SU-DHL-6 (cell line): ENCODE measurements around the gene PINLYP.

ENCODE experiments used
- EZH2phosphoT487 ChIP-seq: fragments of 200-600 bp; sonication (generic), shearing (Covaris generic); conservative IDR thresholded peaks from 2 replicates; pipeline ENCODE4 v1.6.1; 2018; ENCODE audit warnings: mild to moderate bottlenecking, antibody characterized with exemption, low read length, moderate library complexity, mixed read lengths
- TF ChIP-seq, protein P1 (sequence below): fragments of 200-600 bp; sonication (generic); IDR thresholded peaks from one replicate; pipeline ENCODE4 v1.5.1; 2017; ENCODE audit warnings: antibody characterized with exemption, mild to moderate bottlenecking, low read length, moderate library complexity; ENCODE audit not compliant: insufficient read depth, poor library complexity, severe bottlenecking

DNA sequence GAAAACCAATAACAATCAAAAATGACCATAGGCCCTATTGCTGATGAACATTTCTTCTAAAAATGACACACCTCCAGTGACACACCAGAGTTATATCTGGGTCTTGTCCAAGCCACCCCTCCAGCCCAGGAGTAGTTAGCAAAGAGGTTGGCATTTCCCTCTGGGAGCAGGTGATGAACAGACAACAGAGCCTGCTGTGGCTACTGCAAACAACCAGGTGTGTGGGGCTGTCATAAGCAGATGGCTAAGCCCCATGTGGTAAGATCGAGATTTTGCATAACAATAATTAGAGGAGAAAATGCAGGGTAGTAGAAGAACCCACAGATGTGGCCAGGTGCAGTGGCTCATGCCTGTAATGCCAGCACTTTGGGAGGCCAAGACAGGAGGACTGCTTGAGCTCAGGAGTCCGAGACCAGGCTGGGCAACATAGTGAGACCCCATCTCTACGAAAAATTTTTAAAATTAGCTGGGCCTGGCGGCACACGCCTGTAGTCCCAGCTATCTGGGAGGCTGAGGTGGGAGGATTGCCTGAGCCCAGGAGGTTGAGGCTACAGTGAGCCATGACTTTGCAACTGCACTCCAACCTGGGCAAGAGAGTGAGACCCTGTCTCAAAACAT is 5.3 kb upstream of the PINLYP start:
- TF ChIP-seq, protein P1, sequence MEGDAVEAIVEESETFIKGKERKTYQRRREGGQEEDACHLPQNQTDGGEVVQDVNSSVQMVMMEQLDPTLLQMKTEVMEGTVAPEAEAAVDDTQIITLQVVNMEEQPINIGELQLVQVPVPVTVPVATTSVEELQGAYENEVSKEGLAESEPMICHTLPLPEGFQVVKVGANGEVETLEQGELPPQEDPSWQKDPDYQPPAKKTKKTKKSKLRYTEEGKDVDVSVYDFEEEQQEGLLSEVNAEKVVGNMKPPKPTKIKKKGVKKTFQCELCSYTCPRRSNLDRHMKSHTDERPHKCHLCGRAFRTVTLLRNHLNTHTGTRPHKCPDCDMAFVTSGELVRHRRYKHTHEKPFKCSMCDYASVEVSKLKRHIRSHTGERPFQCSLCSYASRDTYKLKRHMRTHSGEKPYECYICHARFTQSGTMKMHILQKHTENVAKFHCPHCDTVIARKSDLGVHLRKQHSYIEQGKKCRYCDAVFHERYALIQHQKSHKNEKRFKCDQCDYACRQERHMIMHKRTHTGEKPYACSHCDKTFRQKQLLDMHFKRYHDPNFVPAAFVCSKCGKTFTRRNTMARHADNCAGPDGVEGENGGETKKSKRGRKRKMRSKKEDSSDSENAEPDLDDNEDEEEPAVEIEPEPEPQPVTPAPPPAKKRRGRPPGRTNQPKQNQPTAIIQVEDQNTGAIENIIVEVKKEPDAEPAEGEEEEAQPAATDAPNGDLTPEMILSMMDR, result no peak
- no peak for TF ChIP-seq EZH2phosphoT487
